Small intestine (tissue), 7 donors: ENCODE data around the gene ITSN2. TPM values are rescaled to one million over a fixed set of nuclear protein-coding genes. Genes with fewer than 3 reads are reported as not detected.
A peak's percentile ranks its signal among the peaks of the same experiment; 100 is the strongest.
"Not testable (repeated sequence)": the region's sequence is repeated elsewhere in the genome, so short reads cannot be mapped to it uniquely, and the experiment has no call there.

Source experiments
- DNase-seq, 2 donors: peaks; one replicate each; pipeline versions ENCODE4 v3.0.0 to v3.0.0-alpha.2; 2013
- FAIRE-seq: peaks from 2 replicates; lab custom pipeline; 2012; peaks lifted over from hg19 to GRCh38; lab: Jason Lieb, UNC
- H3K27ac ChIP-seq, 3 donors: one replicate each; pipeline ENCODE4 v1.5.1; 2013; ENCODE audit warnings: low read length in 2 of 3, mild to moderate bottlenecking in 2 of 3, control low read depth in 1 of 3, inconsistent platforms in 1 of 3, low read depth in 1 of 3, moderate library complexity in 1 of 3
- H3K27me3 ChIP-seq, 3 donors: one replicate each; pipeline ENCODE4 v1.6.1; 2013; ENCODE audit warnings: low read length in 3 of 3, inconsistent platforms in 1 of 3; ENCODE audit not compliant: control insufficient read depth in 3 of 3, insufficient read depth in 3 of 3
- H3K36me3 ChIP-seq, 3 donors: one replicate each; pipeline ENCODE4 v1.6.1; 2013; ENCODE audit warnings: low read length in 3 of 3, inconsistent platforms in 1 of 3, low read depth in 1 of 3, mild to moderate bottlenecking in 1 of 3, moderate library complexity in 1 of 3; ENCODE audit not compliant: control insufficient read depth in 3 of 3, insufficient read depth in 2 of 3
- H3K4me1 ChIP-seq, 3 donors: one replicate each; pipeline ENCODE4 v1.6.1; 2013; ENCODE audit warnings: low read length in 2 of 3, inconsistent platforms in 1 of 3, low read depth in 1 of 3, mild to moderate bottlenecking in 1 of 3, moderate library complexity in 1 of 3; ENCODE audit not compliant: control insufficient read depth in 3 of 3, insufficient read depth in 2 of 3
- H3K4me3 ChIP-seq, 3 donors: one replicate each; pipeline ENCODE4 v1.5.1; 2013; ENCODE audit warnings: low read length in 3 of 3, control low read depth in 1 of 3, inconsistent platforms in 1 of 3, low read depth in 1 of 3, mild to moderate bottlenecking in 1 of 3, moderate library complexity in 1 of 3
- H3K9me3 ChIP-seq, 2 donors: one replicate each; pipeline ENCODE4 v1.6.1; 2013; ENCODE audit warnings: low read depth in 1 of 2, low read length in 1 of 2; ENCODE audit not compliant: control insufficient read depth in 2 of 2, insufficient read depth in 1 of 2
- WGBS, 3 donors: extraction: QIAGEN DNeasy Blood & Tissue Kit; methylation state at CpG; one replicate each; pipeline ENCODE4 v1.1.7; 2013; 5-methylcytosine and 5-hydroxymethylcytosine counted together
- polyA plus RNA-seq, 4 donors: library from polyadenylated mRNA; stranded (reverse) in 3 of 4; unstranded in 1 of 4; fragments of 200-250 nt in 3 of 4; fragments of 120-200 nt in 1 of 4; gene quantifications; one replicate each; pipeline versions ENCODE4 v1.2.1 to v1.2.3, GENCODE V29; 2013
- donor health status: healthy with polysubstance abuse.
- donor health status: control.
- donor health status: control.
- donor health status: Bipolar disorder and iron deficiency.
- donor health status: healthy.

Gene ITSN2
- polyA plus RNA-seq, 4 donors = 16.3 to 37.1 (median 29.5) TPM

GRCh38 chr2:24359129-24360049 lies 947 bp downstream of the ITSN2 start:
- Histone ChIP-seq H3K9me3 (no peaks in the 10 kb centered on the region), H3K36me3 (no peaks in the 10 kb centered on the region), H3K27ac (peak overlapping the region; percentile 53 to 100 (median 98)), H3K27me3 (no peaks in the 10 kb centered on the region), H3K4me3 (peak overlapping the region; percentile 70 to 100 (median 95)), H3K4me1 (peaks cover 0 to 9% (median 3%) of the 10 kb centered on the region in 3 donors)
- 4 to 8% (median 5%) methylated on average over 44 to 46 of the region's 46 CpGs for WGBS, 3 donors
- FAIRE-seq (no peak), DNase-seq (peak; percentile 63 to 80)

- H3K27ac ChIP-seq, H3K4me3 ChIP-seq, H3K9me3 ChIP-seq, H3K36me3 ChIP-seq, H3K27me3 ChIP-seq, DNase-seq, FAIRE-seq, H3K4me1 ChIP-seq: not testable (repeated sequence)
- 92 to 94% (median 94%) methylated on average over 12 of the region's 12 CpGs for WGBS, 3 donors
Observed at GRCh38 chr2:24357767-24358166, 2.6 kb downstream of the ITSN2 start.

- not testable (repeated sequence) for FAIRE-seq, H3K27ac ChIP-seq, H3K36me3 ChIP-seq, H3K4me3 ChIP-seq, H3K27me3 ChIP-seq, H3K9me3 ChIP-seq, H3K4me1 ChIP-seq, DNase-seq
- WGBS, 3 donors = 94 to 95% (median 94%) methylated on average over 4 of the region's 4 CpGs
Observed at GRCh38 chr2:24357115-24357514, 3.2 kb downstream of the ITSN2 start.

DNA sequence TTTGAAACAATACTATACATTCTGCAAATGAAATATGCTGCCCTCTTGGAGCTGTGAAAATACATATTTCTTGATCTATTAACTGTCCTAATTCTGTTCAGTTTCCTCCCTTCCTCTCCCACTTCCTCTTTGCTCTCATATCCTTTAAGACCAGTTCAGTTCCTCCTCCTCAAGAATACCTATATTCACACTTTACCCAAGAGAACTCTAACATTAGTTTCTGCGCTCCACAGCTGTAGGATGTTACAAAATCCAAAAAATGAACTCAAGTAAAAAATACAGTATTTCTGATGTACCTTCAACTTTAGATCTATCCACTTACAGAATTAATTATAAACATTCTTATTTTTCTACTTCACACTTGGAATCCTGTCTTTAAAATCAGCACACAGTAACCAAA lies 5.4 kb downstream of the ITSN2 start:
- H3K4me1 ChIP-seq = peaks cover 1 to 14% (median 3%) of the 10 kb centered on the region in 3 donors
- H3K27me3 ChIP-seq = no peaks in the 10 kb centered on the region
- WGBS, 3 donors = 85 to 89% (median 89%) methylated on average over 1 of the region's 1 CpG
- no peak for DNase-seq
- H3K9me3 ChIP-seq = no peaks in the 10 kb centered on the region
- H3K27ac ChIP-seq = no peak overlapping the region
- no peak overlapping the region for H3K4me3 ChIP-seq
- no peaks in the 10 kb centered on the region for H3K36me3 ChIP-seq
- no peak for FAIRE-seq

GRCh38 chr2:24354395-24354794 lies 5.9 kb downstream of the ITSN2 start:
- no peak for FAIRE-seq
- H3K27me3 ChIP-seq = no peaks in the 10 kb centered on the region
- H3K27ac ChIP-seq = no peak overlapping the region
- no peak for DNase-seq
- peaks cover 1 to 14% (median 3%) of the 10 kb centered on the region in 3 donors for H3K4me1 ChIP-seq
- H3K9me3 ChIP-seq = no peaks in the 10 kb centered on the region
- no peaks in the 10 kb centered on the region for H3K36me3 ChIP-seq
- H3K4me3 ChIP-seq = no peak overlapping the region
- 70 to 87% (median 81%) methylated on average over 3 of the region's 3 CpGs for WGBS, 3 donors

- FAIRE-seq = no peak
- Histone ChIP-seq H3K27ac (no peak overlapping the region), H3K4me3 (no peak overlapping the region), H3K9me3 (no peaks in the 10 kb centered on the region), H3K4me1 (peaks cover 0 to 14% (median 1%) of the 10 kb centered on the region in 3 donors), H3K36me3 (no peaks in the 10 kb centered on the region), H3K27me3 (no peaks in the 10 kb centered on the region)
- DNase-seq = no peak
- 92 to 98% (median 94%) methylated on average over 1 of the region's 1 CpG for WGBS, 3 donors
Observed at GRCh38 chr2:24353973-24354372, 6.4 kb downstream of the ITSN2 start.

GRCh38 chr2:24353364-24353763 lies 7.0 kb downstream of the ITSN2 start:
- no peak overlapping the region for H3K4me3 ChIP-seq
- FAIRE-seq = no peak
- WGBS, 3 donors = 75 to 89% (median 82%) methylated on average over 5 of the region's 5 CpGs
- no peaks in the 10 kb centered on the region for H3K36me3 ChIP-seq
- H3K4me1 ChIP-seq = peaks cover 0 to 13% (median 1%) of the 10 kb centered on the region in 3 donors
- H3K27me3 ChIP-seq = no peaks in the 10 kb centered on the region
- no peak for DNase-seq
- no peaks in the 10 kb centered on the region for H3K9me3 ChIP-seq
- no peak overlapping the region for H3K27ac ChIP-seq

DNA sequence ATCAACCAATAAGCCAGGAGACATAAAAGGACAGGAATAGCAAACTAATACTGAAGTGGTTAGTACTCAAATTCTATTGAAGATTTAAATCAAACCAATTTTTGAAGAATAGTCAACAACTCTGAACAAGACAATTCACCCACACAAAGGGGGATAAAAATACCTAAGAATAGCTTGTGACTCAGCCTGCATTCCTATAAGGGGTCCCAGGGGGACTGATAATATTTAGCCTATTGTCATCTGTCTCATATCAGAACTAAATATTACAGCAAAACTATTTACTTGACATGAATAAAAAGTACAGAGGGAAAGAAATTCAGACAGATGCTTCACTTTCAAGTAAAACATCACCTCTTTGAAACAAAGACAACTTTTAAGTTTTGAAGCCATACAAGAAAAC lies 7.7 kb downstream of the ITSN2 start:
- DNase-seq = no peak
- Histone ChIP-seq H3K4me1 (peaks cover 0 to 14% (median 1%) of the 10 kb centered on the region in 3 donors), H3K36me3 (no peaks in the 10 kb centered on the region), H3K27me3 (no peaks in the 10 kb centered on the region), H3K27ac (no peak overlapping the region), H3K9me3 (no peaks in the 10 kb centered on the region), H3K4me3 (no peak overlapping the region)
- no peak for FAIRE-seq
